Stimulated activated CD8-positive, alpha-beta memory T cell treated with anti-CD3 and anti-CD28 coated beads, Interleukin-15, amount 100 ng/mL, for 4 hours (primary cell): Measurements from ENCODE around the gene DLX5.

ENCODE experiments used
- DNase-seq, 2 donors: peaks; one replicate each; pipeline ENCODE4 v3.0.0-alpha.2; 2020; ENCODE audit warnings: low read depth in 2 of 2

Gene DLX5

GRCh38 chr7:97005183-97006054 lies 19.2 kb downstream of the DLX5 start, which contains the start of gene DLX6:
DLX6 (plus strand) TSS chr7:97005553; CDS start chr7:97005978, 425 bp downstream.
- DNase-seq, result no peak

- DNase-seq, result no peak
Observed at GRCh38 chr7:97004247-97005182, 20.1 kb downstream of the DLX5 start.

DNA sequence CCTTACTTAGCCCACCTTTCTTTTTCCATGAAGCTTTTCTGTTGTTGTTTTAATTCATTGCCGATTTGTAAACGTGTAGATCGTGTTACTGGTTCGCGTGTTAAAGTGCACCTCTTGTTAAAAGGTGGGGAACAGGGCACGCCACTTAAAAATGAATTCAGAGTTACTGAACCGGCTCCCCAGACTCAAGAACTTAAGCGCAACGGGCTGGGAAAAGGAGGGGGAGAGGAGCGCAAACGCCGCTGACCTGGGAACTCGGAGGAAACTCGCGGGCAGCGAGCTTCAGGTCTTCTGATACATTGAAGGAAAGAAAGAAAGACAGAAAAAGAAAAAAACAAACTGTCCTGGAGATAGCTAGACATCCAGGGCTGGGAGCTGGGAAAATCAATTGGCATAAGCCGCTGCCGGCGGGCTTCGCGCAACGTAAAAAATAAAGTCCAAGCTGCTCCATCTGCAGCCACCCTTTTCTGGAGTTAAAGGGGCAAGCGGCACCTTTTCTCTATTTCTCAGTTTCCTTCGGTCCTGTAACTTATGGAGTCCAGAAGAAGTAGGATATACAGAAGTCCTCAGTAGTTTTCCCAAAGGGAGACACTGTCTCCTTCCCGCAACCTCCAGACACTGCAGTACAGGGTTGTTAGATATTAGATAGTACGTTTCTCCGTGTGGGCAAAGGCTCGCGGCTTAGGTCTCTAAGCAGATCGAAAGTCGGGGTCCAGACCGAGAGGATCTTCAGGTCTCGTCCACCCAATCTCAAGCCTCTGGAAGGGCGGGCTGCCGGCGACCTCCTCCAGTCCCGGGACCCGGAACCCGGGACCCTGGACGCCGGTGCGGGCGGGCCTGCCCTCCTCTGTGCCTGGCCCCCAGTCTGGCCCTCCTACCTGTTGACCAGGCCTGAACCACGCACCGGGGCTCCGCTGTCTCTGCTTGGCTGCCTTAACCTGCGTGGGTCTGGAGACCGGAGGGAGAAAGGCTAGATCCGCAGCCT lies 21.1 kb downstream of the DLX5 start:
- DNase-seq, result no peak

DNA sequence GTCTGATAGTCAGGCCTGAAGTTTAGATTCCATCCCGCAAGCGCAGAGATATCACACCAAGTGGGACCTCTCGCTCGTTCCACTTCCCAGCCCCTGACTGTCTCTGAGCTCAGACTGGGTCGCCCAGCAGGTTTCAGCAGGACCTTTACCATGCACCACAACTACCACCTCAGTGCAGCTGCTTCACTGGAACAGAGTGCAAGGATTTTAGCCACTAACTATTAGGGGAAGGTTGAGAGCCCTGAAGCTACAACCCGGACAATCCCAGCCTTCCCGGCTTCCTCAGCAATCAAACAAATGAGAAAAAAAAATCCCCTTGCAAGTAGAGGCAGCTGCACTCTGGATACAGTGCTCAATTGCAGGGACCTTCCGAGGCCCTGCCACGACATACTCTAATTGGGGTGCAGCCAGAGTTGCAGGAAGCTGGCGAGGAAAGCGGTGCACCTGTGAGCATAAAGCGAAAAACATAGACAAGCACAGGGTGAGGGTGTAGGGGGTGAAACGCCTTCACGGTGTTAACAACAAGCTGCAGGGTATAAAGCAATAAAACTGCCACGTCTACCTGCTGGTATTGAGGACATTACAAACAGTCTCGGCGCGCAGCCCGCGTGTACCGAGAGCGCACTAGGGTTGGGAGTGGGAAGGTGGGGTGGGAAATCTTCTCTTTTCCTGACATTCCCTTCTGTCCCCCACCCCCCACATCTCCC lies 21.9 kb downstream of the DLX5 start:
- no peak for DNase-seq

DNA sequence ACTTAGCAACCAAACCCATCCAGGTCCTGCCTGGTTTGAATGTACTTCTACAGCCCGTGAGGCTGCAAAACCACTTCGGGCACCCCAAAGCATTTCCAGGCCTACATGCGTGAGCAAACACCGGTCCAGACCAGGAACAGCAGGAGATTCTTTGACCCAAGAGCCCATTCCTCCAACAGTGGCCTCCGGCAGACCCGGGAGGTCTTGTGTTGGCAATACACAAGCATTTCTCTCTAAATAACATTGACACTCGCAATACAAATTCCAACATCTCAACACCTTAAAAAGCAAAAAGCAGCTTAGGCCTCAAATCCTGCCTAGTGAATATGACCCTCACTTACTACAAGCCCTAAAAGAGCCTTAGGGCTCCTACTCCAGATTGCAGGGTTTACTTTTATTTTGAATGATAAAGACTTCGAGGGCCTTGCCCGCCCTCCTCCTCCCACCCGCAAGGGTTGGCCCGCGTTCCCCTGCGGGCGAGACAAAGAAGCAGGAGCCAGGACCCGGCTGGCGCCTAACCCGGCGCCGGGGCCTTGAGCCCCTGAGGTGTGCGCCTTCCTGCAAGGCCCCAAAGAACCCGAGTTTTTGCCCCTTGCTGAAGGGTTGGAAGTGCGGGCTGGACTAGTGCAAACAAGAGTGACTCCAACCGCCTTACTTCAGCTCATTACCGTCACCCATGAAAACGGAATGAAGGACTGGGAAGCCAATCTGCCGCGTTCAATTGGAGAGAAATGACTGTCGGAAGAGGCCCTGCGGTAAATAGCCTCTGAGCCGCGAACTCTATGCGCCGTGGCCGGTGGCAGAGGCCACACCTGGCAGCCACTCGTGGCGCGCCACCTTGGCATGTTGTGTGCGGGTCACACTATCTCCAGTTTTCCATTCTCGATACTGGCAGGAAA lies 22.7 kb downstream of the DLX5 start:
- no peak for DNase-seq

DNA sequence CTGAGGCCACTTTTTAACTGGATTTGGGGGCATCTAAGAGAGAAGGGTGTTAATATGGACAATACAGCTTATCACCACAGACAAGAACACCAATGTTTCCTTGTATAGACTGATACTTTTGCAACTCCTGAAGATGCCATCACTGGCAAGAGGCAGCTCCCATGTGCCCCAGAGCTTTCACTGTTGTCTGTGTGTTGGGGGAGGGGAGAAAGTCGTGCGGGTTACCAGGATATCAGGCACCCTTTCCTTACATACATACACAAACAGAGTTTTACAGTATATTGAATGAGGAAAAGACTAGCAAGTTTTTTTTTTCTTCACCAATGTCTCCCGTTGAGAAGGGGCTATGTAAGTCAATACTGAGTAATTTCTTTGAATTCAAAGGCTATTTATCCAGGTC lies 23.4 kb downstream of the DLX5 start:
- DNase-seq, result no peak

- DNase-seq, result no peak
Observed at GRCh38 chr7:96998744-96999143, 25.9 kb downstream of the DLX5 start.

DNA sequence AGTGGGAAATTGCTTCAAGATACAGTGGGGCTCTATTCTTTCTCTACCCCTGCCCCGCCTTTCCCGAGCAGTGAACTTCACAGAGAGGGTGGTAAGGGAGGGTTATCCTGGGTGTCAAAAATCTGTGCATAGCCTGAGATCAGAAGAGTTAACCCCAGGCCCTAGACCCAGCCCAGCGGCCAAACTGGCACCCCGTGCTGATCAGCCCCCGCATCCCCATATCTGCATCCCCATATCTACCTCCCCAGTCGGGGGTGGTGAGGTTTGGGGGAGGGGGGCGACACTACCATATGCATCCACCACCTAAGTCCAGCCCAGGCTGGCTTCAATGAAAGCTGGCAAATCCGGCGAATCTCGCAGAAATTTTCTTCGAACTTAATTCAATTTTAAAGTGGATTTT lies 26.3 kb downstream of the DLX5 start:
- DNase-seq, result no peak

GRCh38 chr7:96997512-96998032 lies 27.1 kb downstream of the DLX5 start:
- no peak for DNase-seq

- no peak for DNase-seq
Observed at GRCh38 chr7:96996958-96997511, 27.6 kb downstream of the DLX5 start.

- no peak for DNase-seq
Observed at GRCh38 chr7:96996111-96996957, 28.3 kb downstream of the DLX5 start.

DNA sequence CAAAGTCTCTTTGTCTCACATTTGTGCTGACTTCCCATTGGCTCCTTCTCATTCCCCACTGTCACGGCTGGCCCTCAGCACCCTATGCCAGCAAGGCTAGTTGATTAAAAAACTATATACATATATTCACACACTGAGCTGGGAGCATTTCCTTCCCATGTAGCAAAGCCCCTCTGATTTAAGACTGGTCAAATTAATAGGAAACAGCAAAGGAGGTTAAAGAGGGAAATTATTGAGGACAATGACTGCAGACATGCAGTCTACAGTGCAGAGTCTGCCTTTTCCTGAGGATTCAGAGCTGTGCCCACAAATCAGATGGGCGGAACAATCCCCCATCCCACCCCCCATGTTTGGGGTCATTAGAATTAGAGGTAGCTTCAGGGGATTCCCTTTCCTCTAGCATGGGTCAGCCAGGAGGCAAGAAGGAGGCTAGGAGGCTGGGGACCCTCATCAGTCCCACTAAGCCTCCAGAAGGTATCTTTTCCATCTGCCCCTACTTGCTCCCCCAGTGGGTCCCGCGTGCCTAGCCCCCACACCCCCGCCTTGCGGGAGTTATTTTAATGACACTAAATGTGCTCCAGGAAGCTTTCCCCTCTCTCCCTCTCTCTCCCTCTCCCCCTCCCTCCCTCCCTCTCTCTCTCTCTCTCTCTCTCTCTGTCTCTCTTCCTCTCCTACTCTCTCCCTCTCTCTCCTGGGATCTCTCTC lies 29.1 kb downstream of the DLX5 start:
- no peak for DNase-seq

GRCh38 chr7:96993980-96994379 lies 30.7 kb downstream of the DLX5 start:
- no peak for DNase-seq

DNA sequence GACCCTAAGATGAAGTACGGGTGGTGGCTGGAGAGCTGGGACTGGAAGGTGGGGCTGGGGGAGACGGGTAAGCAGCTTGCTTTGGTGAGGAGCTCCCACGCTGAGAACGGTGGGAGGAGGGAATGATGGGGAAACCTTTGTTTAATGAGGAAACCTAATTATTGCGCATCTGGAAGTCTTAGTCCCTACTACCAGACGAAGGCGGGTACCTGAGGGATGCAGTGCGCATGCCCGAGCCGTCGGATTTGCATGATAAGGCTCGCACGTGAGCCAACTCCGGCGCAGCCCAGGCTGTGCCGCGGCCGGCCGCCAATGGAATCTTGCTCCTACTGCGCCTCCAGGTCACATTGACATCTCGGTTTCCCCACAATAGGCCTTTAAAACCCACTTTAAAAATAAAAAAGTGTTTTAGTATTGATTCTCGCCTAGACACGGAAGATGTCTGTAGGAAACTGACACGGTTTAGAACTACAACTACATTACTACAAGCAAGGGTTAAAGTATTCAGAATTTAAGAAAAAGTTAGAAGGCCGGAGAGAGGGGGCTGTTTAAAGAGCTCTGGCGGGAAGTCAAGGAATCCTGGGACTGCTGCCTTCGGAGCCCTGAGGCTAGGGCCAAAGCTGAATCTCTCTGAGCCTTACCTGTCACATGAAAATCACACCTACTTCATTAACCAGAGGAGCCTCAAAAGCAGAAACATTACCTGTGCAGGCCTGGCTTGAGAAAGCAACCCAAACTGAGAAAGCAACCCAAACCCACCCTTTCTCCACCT lies 31.4 kb downstream of the DLX5 start:
- DNase-seq, result no peak

DNA sequence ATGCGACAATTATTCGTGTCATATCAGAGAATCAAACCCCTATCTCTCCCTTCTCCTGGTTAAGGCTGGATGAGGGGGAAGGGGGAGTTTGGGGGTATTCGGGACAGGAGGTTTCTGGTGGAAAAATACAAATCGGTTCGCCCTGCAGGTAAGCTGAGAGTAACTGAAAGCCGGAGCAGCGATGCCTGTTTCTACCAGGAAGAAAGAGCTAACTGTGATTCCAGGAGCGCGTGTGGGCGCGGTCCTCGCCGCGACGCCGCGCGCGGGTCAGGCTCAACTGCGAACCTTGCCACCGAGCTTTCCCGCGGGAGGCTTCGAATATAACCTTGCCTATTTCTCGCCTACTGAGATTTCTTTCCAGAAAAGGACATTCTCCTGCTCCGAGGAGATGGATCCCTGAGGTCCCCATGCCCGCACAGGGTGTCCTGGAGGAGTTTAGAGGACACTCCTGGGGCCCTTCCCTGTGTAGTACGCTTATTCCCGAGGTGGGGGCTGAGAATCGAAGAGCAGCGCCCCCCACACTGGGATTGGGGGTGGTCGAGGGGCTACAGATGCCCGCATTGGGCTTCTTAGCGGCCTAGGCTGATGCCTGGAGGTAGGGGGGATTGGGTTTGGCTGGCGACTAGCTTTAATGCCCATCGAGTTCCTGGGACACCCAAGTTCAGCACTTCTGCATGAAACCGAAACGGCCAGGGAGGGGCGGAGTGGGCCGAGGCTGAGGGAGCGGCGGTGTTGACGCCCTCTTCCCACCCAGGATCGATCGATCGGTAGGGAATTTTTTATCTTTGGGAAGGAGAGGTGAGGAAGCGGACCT lies 32.2 kb downstream of the DLX5 start:
- no peak for DNase-seq
